HFFc6 (cell line): ENCODE measurements around the gene TAS2R1. TPM values are rescaled to one million over a fixed set of nuclear protein-coding genes. Genes with fewer than 3 reads are reported as not detected.

Experiments
- DNase-seq: peaks from one replicate; pipeline ENCODE4 v3.0.0-alpha.2; 2018
- H3K27ac Mint-ChIP-seq: 2 replicates; pipeline ENCODE4 v1.8.0; 2020; ENCODE audit warnings: mild to moderate bottlenecking, mixed read lengths
- H3K27me3 Mint-ChIP-seq: 2 replicates; pipeline ENCODE4 v1.8.0; 2021; ENCODE audit warnings: mild to moderate bottlenecking, moderate library complexity, mixed read lengths; ENCODE audit not compliant: insufficient read depth
- H3K36me3 Mint-ChIP-seq: 2 replicates; pipeline ENCODE4 v1.8.0; 2021; ENCODE audit warnings: low read depth, mixed read lengths
- H3K4me1 Mint-ChIP-seq: 2 replicates; pipeline ENCODE4 v1.8.0; 2020; ENCODE audit warnings: low read depth, mixed read lengths
- H3K4me3 Mint-ChIP-seq: 2 replicates; pipeline ENCODE4 v1.8.0; 2020; ENCODE audit warnings: mild to moderate bottlenecking, moderate library complexity, mixed read lengths
- H3K9me3 Mint-ChIP-seq: 2 replicates; pipeline ENCODE4 v1.8.0; 2020; ENCODE audit warnings: mild to moderate bottlenecking, mixed read lengths
- CTCF ChIP-seq: fragments of 200-600 bp; sonication (generic); IDR thresholded peaks from 2 replicates; pipeline ENCODE4 v1.5.0; 2021; ENCODE audit warnings: antibody characterized with exemption, mild to moderate bottlenecking
- total RNA-seq, 6 experiments: library from RNA; stranded (reverse); fragmentation: NEBNext Ultra II Directional; extraction: Animal tissue kit (Norgen Biotek cat#: 25700); gene quantifications; 2 replicates in 1 of 6; 3 replicates in 5 of 6; pipeline ENCODE4 v1.2.3, GENCODE V29; 2021

Gene TAS2R1
- total RNA-seq, 6 experiments from 2014 or later = 0.41 TPM; not detected in 5

GRCh38 chr5:9632495-9632894, 2.3 kb upstream of the TAS2R1 start:
- Mint-ChIP-seq H3K27me3 (0 out of 2 replicates have a peak, but pooled peaks cover 1% of the 10 kb centered on the region), H3K36me3 (peaks cover 18% of the 10 kb centered on the region), H3K9me3 (peaks cover 22% of the 10 kb centered on the region), H3K4me3 (no peak overlapping the region), H3K4me1 (no peaks in the 10 kb centered on the region), H3K27ac (no peak overlapping the region)
- no peak for DNase-seq
- no peak for TF ChIP-seq CTCF

GRCh38 chr5:9627541-9627940, 2.6 kb downstream of the TAS2R1 start:
- Mint-ChIP-seq H3K27ac (no peak overlapping the region), H3K27me3 (peaks cover 3% of the 10 kb centered on the region; the same call in 1 of the 2 replicates), H3K4me1 (peaks cover 24% of the 10 kb centered on the region), H3K4me3 (no peak overlapping the region), H3K9me3 (no peaks in the 10 kb centered on the region), H3K36me3 (no peaks in the 10 kb centered on the region)
- DNase-seq = no peak
- TF ChIP-seq CTCF = no peak

- H3K9me3 Mint-ChIP-seq = no peaks in the 10 kb centered on the region
- H3K4me3 Mint-ChIP-seq = no peak overlapping the region
- H3K27ac Mint-ChIP-seq = no peak overlapping the region
- TF ChIP-seq CTCF = no peak
- H3K27me3 Mint-ChIP-seq = peaks cover 3% of the 10 kb centered on the region; the same call in 1 of the 2 replicates
- no peaks in the 10 kb centered on the region for H3K36me3 Mint-ChIP-seq
- H3K4me1 Mint-ChIP-seq = peaks cover 30% of the 10 kb centered on the region
- no peak for DNase-seq
These were observed 3.2 kb downstream of the TAS2R1 start for GRCh38 chr5:9626955-9627354.

GRCh38 chr5:9625731-9626130, 4.4 kb downstream of the TAS2R1 start:
- no peak for DNase-seq
- TF ChIP-seq CTCF = no peak
- peaks cover 3% of the 10 kb centered on the region for H3K27me3 Mint-ChIP-seq
- H3K27ac Mint-ChIP-seq = no peak overlapping the region
- H3K4me1 Mint-ChIP-seq = peaks cover 41% of the 10 kb centered on the region
- no peak overlapping the region for H3K4me3 Mint-ChIP-seq
- H3K9me3 Mint-ChIP-seq = no peaks in the 10 kb centered on the region
- H3K36me3 Mint-ChIP-seq = no peaks in the 10 kb centered on the region

GRCh38 chr5:9625286-9625685, 4.9 kb downstream of the TAS2R1 start:
- peaks cover 41% of the 10 kb centered on the region for H3K4me1 Mint-ChIP-seq
- no peak overlapping the region for H3K4me3 Mint-ChIP-seq
- no peaks in the 10 kb centered on the region for H3K36me3 Mint-ChIP-seq
- DNase-seq = no peak
- no peaks in the 10 kb centered on the region for H3K9me3 Mint-ChIP-seq
- no peak for TF ChIP-seq CTCF
- peaks cover 3% of the 10 kb centered on the region for H3K27me3 Mint-ChIP-seq
- no peak overlapping the region for H3K27ac Mint-ChIP-seq
